H1 (cell line): ENCODE measurements around the gene NLGN4X. TPM values are rescaled to one million over a fixed set of nuclear protein-coding genes. Genes with fewer than 3 reads are reported as not detected.

Source experiments
- CTCF ChIA-PET: fragments of 300-600 bp; sonication (Branson Sonifier 250); formaldehyde crosslinking; loops from one replicate; lab custom pipeline; 2021; ENCODE audit not compliant: partially characterized antibody; lab: Charles Lee
- POLR2A ChIA-PET: fragments of 300-600 bp; sonication (Branson Sonifier 250); formaldehyde crosslinking; loops from one replicate; lab custom pipeline; 2021; ENCODE audit warnings: inconsistent platforms; ENCODE audit not compliant: partially characterized antibody; lab: Charles Lee
- DNase-seq, 2 experiments: peaks; one replicate each; pipeline versions ENCODE4 v3.0.0 to v3.0.0-alpha.2; 2010 to 2022; ENCODE audit warnings: low spot score in 2 of 2, low read depth in 1 of 2, mixed read lengths in 1 of 2
- FAIRE-seq: peaks from 2 replicates; lab custom pipeline; 2011; peaks lifted over from hg19 to GRCh38; lab: Jason Lieb, UNC
- H2AFZ ChIP-seq: 2 replicates; pipeline ENCODE4 v1.8.1; 2012; ENCODE audit warnings: low read length, inconsistent platforms
- H2AK5ac ChIP-seq: 2 replicates; pipeline ENCODE4 v1.6.1; 2013; ENCODE audit warnings: low read depth, low read length
- H2BK120ac ChIP-seq: replicated peaks from 2 replicates; pipeline ENCODE3; 2013; ENCODE audit warnings: low read depth, low read length, inconsistent platforms
- H2BK12ac ChIP-seq: 2 replicates; pipeline ENCODE4 v1.6.1; 2013; ENCODE audit warnings: low read depth, low read length
- H2BK15ac ChIP-seq: 2 replicates; pipeline ENCODE4 v1.6.1; 2013; ENCODE audit warnings: low read length
- H2BK20ac ChIP-seq: 2 replicates; pipeline ENCODE4 v1.6.1; 2013; ENCODE audit warnings: low read length
- H2BK5ac ChIP-seq: 2 replicates; pipeline ENCODE4 v1.6.1; 2013; ENCODE audit warnings: low read depth, low read length
- H3K14ac ChIP-seq: 2 replicates; pipeline ENCODE4 v1.6.1; 2013; ENCODE audit warnings: inconsistent platforms; ENCODE audit not compliant: insufficient read length
- H3K18ac ChIP-seq: 2 replicates; pipeline ENCODE4 v1.6.1; 2013; ENCODE audit warnings: low read length; ENCODE audit errors: extremely low read depth
- H3K23ac ChIP-seq: 2 replicates; pipeline ENCODE4 v1.6.1; 2013; ENCODE audit warnings: inconsistent platforms; ENCODE audit not compliant: insufficient read length
- H3K23me2 ChIP-seq: 2 replicates; pipeline ENCODE4 v1.6.1; 2013; ENCODE audit warnings: low read depth, low read length
- H3K27ac ChIP-seq: 2 replicates; pipeline ENCODE4 v1.6.1; 2011; ENCODE audit warnings: low read depth, low read length, inconsistent platforms
- H3K27me3 ChIP-seq, 4 experiments: replicated peaks in 1 of 4; 1 replicate in 1 of 4; 2 replicates in 3 of 4; pipeline versions ENCODE4 v1.6.1 to v1.8.1; 2011 to 2013; ENCODE audit warnings: low read length in 3 of 4, mild to moderate bottlenecking in 3 of 4, inconsistent platforms in 2 of 4, mixed read lengths in 2 of 4, moderate library complexity in 1 of 4; ENCODE audit not compliant: control insufficient read depth in 3 of 4, insufficient read depth in 3 of 4; ENCODE audit errors: extremely low read depth in 1 of 4
- H3K36me3 ChIP-seq, 4 experiments: 2 replicates each; pipeline versions ENCODE4 v1.6.1 to v1.8.1; 2011 to 2013; ENCODE audit warnings: mild to moderate bottlenecking in 4 of 4, low read length in 3 of 4, moderate library complexity in 2 of 4, control low read depth in 1 of 4, inconsistent platforms in 1 of 4; ENCODE audit not compliant: insufficient read depth in 4 of 4, control insufficient read depth in 2 of 4
- H3K4ac ChIP-seq: replicated peaks from 2 replicates; pipeline ENCODE3; 2013; ENCODE audit warnings: low read length, low read depth, mixed read lengths, inconsistent platforms; ENCODE audit not compliant: insufficient read length
- H3K4me1 ChIP-seq, 4 experiments: replicated peaks in 1 of 4; 1 replicate in 1 of 4; 2 replicates in 3 of 4; pipeline versions ENCODE4 v1.6.1 to v1.8.1; 2011 to 2013; ENCODE audit warnings: low read length in 3 of 4, inconsistent platforms in 2 of 4, mixed read lengths in 1 of 4; ENCODE audit not compliant: insufficient read depth in 4 of 4, control insufficient read depth in 3 of 4
- H3K4me2 ChIP-seq, 2 experiments: 2 replicates each; pipeline versions ENCODE4 v1.6.1 to v1.8.1; 2011 to 2013; ENCODE audit warnings: low read depth in 2 of 2, low read length in 2 of 2, control low read depth in 1 of 2, inconsistent platforms in 1 of 2, mild to moderate bottlenecking in 1 of 2; ENCODE audit not compliant: insufficient read depth in 1 of 2
- H3K4me3 ChIP-seq, 4 experiments: fragments of 200-600, 300-600 bp in 1 of 4; sonication (generic), shearing (Covaris generic), sonication (Bioruptor Twin) in 1 of 4; 2 replicates each; pipeline versions ENCODE4 v1.5.1 to v1.8.1; 2011 to 2016; ENCODE audit warnings: low read length in 4 of 4, low read depth in 3 of 4, control low read depth in 2 of 4, inconsistent platforms in 2 of 4, mild to moderate bottlenecking in 2 of 4, mixed read lengths in 1 of 4, moderate library complexity in 1 of 4; ENCODE audit not compliant: insufficient read depth in 2 of 4; ENCODE audit errors: extremely low read depth in 1 of 4
- H3K56ac ChIP-seq: replicated peaks from 2 replicates; pipeline ENCODE3; 2013; ENCODE audit warnings: low read depth, mild to moderate bottlenecking, mixed read lengths, low read length, inconsistent platforms; ENCODE audit not compliant: insufficient read length
- H3K79me1 ChIP-seq: 2 replicates; pipeline ENCODE4 v1.6.1; 2013; ENCODE audit warnings: low read depth, low read length, control low read depth
- H3K79me2 ChIP-seq, 2 experiments: 2 replicates each; pipeline versions ENCODE4 v1.6.1 to v1.8.1; 2012 to 2013; ENCODE audit warnings: low read length in 2 of 2, mild to moderate bottlenecking in 2 of 2, inconsistent platforms in 1 of 2; ENCODE audit not compliant: insufficient read depth in 2 of 2, control insufficient read depth in 1 of 2
- H3K9ac ChIP-seq, 4 experiments: replicated peaks in 1 of 4; 1 replicate in 1 of 4; 2 replicates in 3 of 4; pipeline versions ENCODE4 v1.6.1 to v1.8.1; 2011 to 2013; ENCODE audit warnings: low read depth in 3 of 4, low read length in 3 of 4, control low read depth in 2 of 4, mild to moderate bottlenecking in 2 of 4, moderate library complexity in 2 of 4, inconsistent platforms in 1 of 4; ENCODE audit errors: extremely low read depth in 1 of 4
- H3K9me3 ChIP-seq, 2 experiments: 2 replicates each; pipeline versions ENCODE4 v1.6.1 to v1.8.1; 2012 to 2013; ENCODE audit warnings: mild to moderate bottlenecking in 2 of 2, moderate library complexity in 2 of 2, control low read depth in 1 of 2, inconsistent platforms in 1 of 2, low read depth in 1 of 2, low read length in 1 of 2, mixed read lengths in 1 of 2; ENCODE audit not compliant: insufficient read depth in 2 of 2
- H4K20me1 ChIP-seq, 2 experiments: replicated peaks in 1 of 2; 2 replicates each; pipeline versions ENCODE3 to v1.8.1; 2011 to 2013; ENCODE audit warnings: inconsistent platforms in 2 of 2, low read length in 2 of 2, mild to moderate bottlenecking in 1 of 2; ENCODE audit not compliant: insufficient read depth in 2 of 2, control insufficient read depth in 1 of 2
- H4K5ac ChIP-seq: 2 replicates; pipeline ENCODE4 v1.6.1; 2013; ENCODE audit warnings: low read length, low read depth, mixed read lengths, inconsistent platforms; ENCODE audit not compliant: insufficient read length
- H4K8ac ChIP-seq: 2 replicates; pipeline ENCODE4 v1.8.0; 2013; ENCODE audit warnings: mild to moderate bottlenecking, moderate library complexity, low read length, inconsistent platforms; ENCODE audit not compliant: insufficient read depth; ENCODE audit errors: extremely low read depth
- H4K91ac ChIP-seq: replicated peaks from 2 replicates; pipeline ENCODE3; 2013; ENCODE audit warnings: low read length, mixed read lengths, inconsistent platforms; ENCODE audit not compliant: insufficient read length
- CTBP2 ChIP-seq: IDR thresholded peaks from 2 replicates; pipeline ENCODE4 v1.7.0; 2011; ENCODE audit warnings: borderline replicate concordance, mild to moderate bottlenecking, moderate library complexity, mixed read lengths, low read length; ENCODE audit not compliant: insufficient read depth, insufficient read length
- GTF2F1 ChIP-seq: IDR thresholded peaks from 2 replicates; pipeline ENCODE4 v1.6.1; 2012; ENCODE audit warnings: low read depth, low read length, improper control_type of control experiment, borderline replicate concordance
- SP4 ChIP-seq: IDR thresholded peaks from 2 replicates; pipeline ENCODE4 v1.6.1; 2012; ENCODE audit warnings: low read length, inconsistent platforms
- TAF7 ChIP-seq: optimal IDR thresholded peaks from 2 replicates; pipeline ENCODE3; 2011; ENCODE audit warnings: low read depth, mild to moderate bottlenecking, inconsistent platforms, low read length, moderate library complexity, borderline replicate concordance
- WGBS, 2 experiments: shearing (Covaris generic) in 1 of 2; methylation state at CpG; one replicate each; pipeline versions ENCODE4 v1.1.6 to v1.1.7; 2013 to 2015; ENCODE audit warnings: low lambda C conversion rate in 2 of 2, mixed read lengths in 2 of 2, inconsistent platforms in 1 of 2, low coverage in 1 of 2, missing lambda C conversion rate in 1 of 2; ENCODE audit not compliant: insufficient replicate concordance in 2 of 2, insufficient coverage in 1 of 2, insufficient read length in 1 of 2; ENCODE audit errors: extremely low coverage in 1 of 2, missing lambda C conversion rate in 1 of 2; 5-methylcytosine and 5-hydroxymethylcytosine counted together
- polyA plus RNA-seq, 7 experiments: library from polyadenylated mRNA; depleted of rRNA in 3 of 7; stranded (reverse) in 5 of 7; unstranded in 2 of 7; fragments of >200 nt in 5 of 7; fragments of 200-250 nt in 2 of 7; gene quantifications; 1 replicate in 5 of 7; 2 replicates in 1 of 7; 4 replicates in 1 of 7; pipeline versions ENCODE4 v1.2.1 to v1.2.3, GENCODE V29; 2011 to 2013; ENCODE audit warnings: missing spikeins in 2 of 7, mixed read lengths in 2 of 7
- total RNA-seq: library from RNA; stranded (reverse); fragmentation: NEBNext Ultra II Directional; extraction: Animal tissue kit (Norgen Biotek cat#: 25700); gene quantifications from 2 replicates; pipeline ENCODE4 v1.2.1, GENCODE V29; 2021

The NLGN4X gene
- total and polyA plus RNA-seq, 2 of the 8 experiments (the other 6 are each of a cell fraction or from before 2014, with no cell fraction given), result 104 to 124 TPM

DNA sequence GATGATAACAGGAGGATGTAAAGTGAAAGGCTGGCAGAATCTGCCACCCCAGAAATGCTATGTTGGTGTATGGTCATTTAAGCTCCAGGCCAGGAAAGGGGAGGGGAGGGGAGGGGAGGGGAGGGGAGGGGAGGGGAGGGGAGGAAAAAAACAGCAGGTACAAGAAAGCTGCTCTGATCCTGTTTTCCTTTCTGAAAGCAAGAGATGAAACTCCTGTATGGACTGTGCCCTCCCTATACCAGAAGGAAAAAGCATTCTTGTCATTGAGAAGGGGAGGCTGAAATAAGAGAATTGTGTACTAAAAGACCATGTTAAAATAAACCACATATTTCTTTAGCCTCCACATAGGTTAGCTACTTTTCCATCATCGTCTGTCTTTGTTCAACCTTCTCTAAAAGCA, 179.5 kb downstream of the NLGN4X start:
- no peaks in the 10 kb centered on the region for H3K9me3 ChIP-seq
- no peak overlapping the region for H2AK5ac ChIP-seq
- no peak for DNase-seq
- no peaks in the 10 kb centered on the region for H3K36me3 ChIP-seq
- H3K9ac ChIP-seq, result no peak overlapping the region
- no peaks in the 10 kb centered on the region for H3K79me1 ChIP-seq
- H2BK120ac ChIP-seq, result no peak overlapping the region
- H3K4me1 ChIP-seq, result peaks cover 0 to 3% (median 0%) of the 10 kb centered on the region in 4 experiments; a peak in 1 of 7 replicates
- H2AFZ ChIP-seq, result no peak overlapping the region
- no peaks in the 10 kb centered on the region for H3K23me2 ChIP-seq
- no peak overlapping the region for H4K8ac ChIP-seq
- H3K4ac ChIP-seq, result no peak overlapping the region
- H3K18ac ChIP-seq, result no peak overlapping the region
- H3K23ac ChIP-seq, result no peak overlapping the region
- no peak overlapping the region for H2BK15ac ChIP-seq
- H2BK5ac ChIP-seq, result no peak overlapping the region
- no peak overlapping the region for H4K91ac ChIP-seq
- FAIRE-seq, result no peak
- POLR2A ChIA-PET, result no interaction called here
- H3K27ac ChIP-seq, result no peak overlapping the region
- H4K5ac ChIP-seq, result no peak overlapping the region
- no peak overlapping the region for H3K4me3 ChIP-seq
- H3K14ac ChIP-seq, result no peak overlapping the region
- H2BK12ac ChIP-seq, result no peak overlapping the region
- no peak overlapping the region for H2BK20ac ChIP-seq
- no peak overlapping the region for H3K4me2 ChIP-seq
- TF ChIP-seq SP4, result no peak
- no peak for TF ChIP-seq CTBP2
- no peak for TF ChIP-seq GTF2F1
- no peak for TF ChIP-seq TAF7
- no CpG with 5 or more reads among the region's 1 CpG for WGBS, 2 experiments
- H4K20me1 ChIP-seq, result no peaks in the 10 kb centered on the region
- peaks cover 0 to 77% of the 10 kb centered on the region in 2 experiments; a peak in 2 of 4 replicates for H3K79me2 ChIP-seq
- H3K27me3 ChIP-seq, result no peaks in the 10 kb centered on the region
- H3K56ac ChIP-seq, result no peak overlapping the region
- CTCF ChIA-PET, result no interaction called here
